HFF-Myc (cell line): Measurements from ENCODE around the gene RAB11FIP5.

Experiments
- DNase-seq: peaks from one replicate; pipeline ENCODE4 v3.0.0-alpha.2; 2011; ENCODE audit warnings: low read depth; ENCODE audit errors: extremely low read depth
- H3K4me3 ChIP-seq: replicated peaks from 2 replicates; pipeline ENCODE4 v1.5.1; 2011; ENCODE audit warnings: low read depth, mild to moderate bottlenecking, control low read depth, low read length
- CTCF ChIP-seq: IDR thresholded peaks from 2 replicates; pipeline ENCODE4 v1.5.1; 2012; ENCODE audit warnings: mild to moderate bottlenecking, low read depth, low read length, control low read depth; ENCODE audit errors: missing control alignments

RAB11FIP5 gene

GRCh38 chr2:73053316-73054114, 59.2 kb downstream of the RAB11FIP5 start:
- TF ChIP-seq CTCF: no peak
- DNase-seq: no peak
- H3K4me3 ChIP-seq: no peak overlapping the region

- no peak for DNase-seq
- TF ChIP-seq CTCF: no peak
- no peak overlapping the region for H3K4me3 ChIP-seq
These were observed 62.6 kb downstream of the RAB11FIP5 start for GRCh38 chr2:73050121-73050545.

GRCh38 chr2:73043929-73044832, 68.6 kb downstream of the RAB11FIP5 start:
- no peak overlapping the region for H3K4me3 ChIP-seq
- no peak for TF ChIP-seq CTCF
- DNase-seq: no peak

- no peak for DNase-seq
- no peak overlapping the region for H3K4me3 ChIP-seq
- no peak for TF ChIP-seq CTCF
These were observed 69.5 kb downstream of the RAB11FIP5 start for GRCh38 chr2:73043276-73043675.

GRCh38 chr2:73037947-73038585, 74.7 kb downstream of the RAB11FIP5 start:
- TF ChIP-seq CTCF: no peak
- no peak for DNase-seq
- H3K4me3 ChIP-seq: no peak overlapping the region

- no peak for TF ChIP-seq CTCF
- H3K4me3 ChIP-seq: no peak overlapping the region
- no peak for DNase-seq
These were observed 76.0 kb downstream of the RAB11FIP5 start for GRCh38 chr2:73036766-73037165.
